ENCODE measurements around the gene INMT. TPM values are rescaled to one million over a fixed set of nuclear protein-coding genes. Genes with fewer than 3 reads are reported as not detected.

Gene INMT
- total and polyA plus RNA-seq, 2 of the 8 experiments (the other 6 are each of a cell fraction or from before 2014, with no cell fraction given): 0.60 to 0.94 TPM

DNA sequence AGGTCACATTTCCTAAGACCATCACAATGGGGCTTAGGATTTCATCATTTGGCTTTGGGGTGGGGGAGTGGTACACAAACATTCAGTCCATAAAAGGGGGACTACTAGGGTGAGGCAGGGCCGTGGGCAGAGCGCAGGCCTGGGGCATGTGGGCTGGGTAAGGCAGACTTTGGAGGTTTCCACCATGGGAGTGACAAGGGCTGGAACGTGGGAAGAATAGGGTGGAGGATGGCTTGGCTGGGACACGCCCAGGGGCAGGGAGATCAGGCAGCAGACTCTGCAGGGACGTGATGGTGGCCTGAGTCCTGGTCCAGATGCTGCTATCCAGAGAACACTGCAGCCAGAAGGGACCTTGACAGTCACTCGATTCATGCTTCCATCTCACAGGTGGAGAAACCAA, 45.0 kb upstream of the INMT start:
- H3K4me1 ChIP-seq (replicated peaks in 1 of 4; ENCODE audit: control insufficient read depth in 3 of 4, insufficient read depth in 4 of 4, low read length in 3 of 4): no peaks in the 10 kb centered on the region; a peak in 1 of 7 replicates
- H3K27me3 ChIP-seq (replicated peaks in 1 of 4; ENCODE audit: control insufficient read depth in 3 of 4, extremely low read depth in 1 of 4, insufficient read depth in 3 of 4, low read length in 3 of 4): no peaks in the 10 kb centered on the region; a peak in 1 of 7 replicates
- no peak overlapping the region for H3K18ac ChIP-seq (ENCODE audit: extremely low read depth, low read length)
- no peak overlapping the region for H2BK15ac ChIP-seq (ENCODE audit: low read length)
- no peak overlapping the region for H3K14ac ChIP-seq (ENCODE audit: insufficient read length)
- no peak overlapping the region for H3K27ac ChIP-seq (ENCODE audit: low read depth, low read length)
- no peaks in the 10 kb centered on the region for H4K20me1 ChIP-seq (replicated peaks in 1 of 2; ENCODE audit: control insufficient read depth in 1 of 2, insufficient read depth in 2 of 2, low read length in 2 of 2)
- H3K9me3 ChIP-seq (ENCODE audit: insufficient read depth in 2 of 2, low read depth in 1 of 2, low read length in 1 of 2): no peaks in the 10 kb centered on the region
- H3K79me2 ChIP-seq (ENCODE audit: control insufficient read depth in 1 of 2, insufficient read depth in 2 of 2, low read length in 2 of 2): no peaks in the 10 kb centered on the region
- H4K8ac ChIP-seq (ENCODE audit: extremely low read depth, insufficient read depth, low read length): no peak overlapping the region
- H3K23ac ChIP-seq (ENCODE audit: insufficient read length): no peak overlapping the region
- no peak overlapping the region for H3K9ac ChIP-seq (replicated peaks in 1 of 4; ENCODE audit: extremely low read depth in 1 of 4, low read depth in 3 of 4, low read length in 3 of 4)
- no peak overlapping the region for H3K4me3 ChIP-seq (ENCODE audit: extremely low read depth in 1 of 4, insufficient read depth in 2 of 4, low read depth in 3 of 4, low read length in 4 of 4)
- CTCF ChIA-PET (ENCODE audit: partially characterized antibody): interaction anchor here (1.0 to 2.4 kb wide), 5 partner anchors 8 to 34 kb away, joined by 3 to 11 read pairs (median 5); partner anchors contain the start of gene CRHR2
- 89% methylated on average over 6 of the region's 6 CpGs; no CpG with 5 or more reads in 1 of the 2 experiments for WGBS, 2 experiments (ENCODE audit: extremely low coverage in 1 of 2, insufficient coverage in 1 of 2, insufficient read length in 1 of 2, insufficient replicate concordance in 2 of 2, low coverage in 1 of 2, low lambda C conversion rate in 2 of 2, missing lambda C conversion rate in 1 of 2)
- no peak overlapping the region for H3K56ac ChIP-seq (replicated peaks; ENCODE audit: insufficient read length, low read depth, low read length)
- H3K4ac ChIP-seq (replicated peaks; ENCODE audit: insufficient read length, low read depth, low read length): no peak overlapping the region
- POLR2A ChIA-PET (ENCODE audit: partially characterized antibody): interaction anchor here (1.1 kb wide), 1 partner anchor 14 kb away, joined by 3 read pairs; no protein-coding TSS in a partner anchor
- H2BK20ac ChIP-seq (ENCODE audit: low read length): no peak overlapping the region
- H2BK12ac ChIP-seq (ENCODE audit: low read depth, low read length): no peak overlapping the region
- H3K79me1 ChIP-seq (ENCODE audit: low read depth, low read length): no peaks in the 10 kb centered on the region
- H3K23me2 ChIP-seq (ENCODE audit: low read depth, low read length): no peaks in the 10 kb centered on the region
- H4K91ac ChIP-seq (replicated peaks; ENCODE audit: insufficient read length, low read length): no peak overlapping the region
- no peak overlapping the region for H4K5ac ChIP-seq (ENCODE audit: insufficient read length, low read depth, low read length)
- no peak overlapping the region for H2AFZ ChIP-seq (ENCODE audit: low read length)
- H2BK120ac ChIP-seq (replicated peaks; ENCODE audit: low read depth, low read length): no peak overlapping the region
- no peak overlapping the region for H2AK5ac ChIP-seq (ENCODE audit: low read depth, low read length)
- no peak overlapping the region for H2BK5ac ChIP-seq (ENCODE audit: low read depth, low read length)
- H3K36me3 ChIP-seq (ENCODE audit: control insufficient read depth in 2 of 4, insufficient read depth in 4 of 4, low read length in 3 of 4): no peaks in the 10 kb centered on the region
- no peak overlapping the region for H3K4me2 ChIP-seq (ENCODE audit: insufficient read depth in 1 of 2, low read depth in 2 of 2, low read length in 2 of 2)
- no peak for DNase-seq (ENCODE audit: low read depth in 1 of 2, low spot score in 2 of 2)
- FAIRE-seq: no peak
- no peak for TF ChIP-seq TAF1 (IDR thresholded peaks at IDR 0.05; ENCODE audit: low read depth, low read length)
- TF ChIP-seq KDM4A (IDR thresholded peaks at IDR 0.05; ENCODE audit: low read depth, low read length, severe bottlenecking): no peak
- no peak for TF ChIP-seq JUN (IDR thresholded peaks at IDR 0.05; ENCODE audit: low read depth, low read length)
- TF ChIP-seq GTF2F1 (IDR thresholded peaks at IDR 0.05; ENCODE audit: borderline replicate concordance, low read depth, low read length): no peak
- TF ChIP-seq ATF2 (IDR thresholded peaks at IDR 0.05; ENCODE audit: low read length): no peak
- TF ChIP-seq SAP30 (IDR thresholded peaks at IDR 0.05; ENCODE audit: insufficient read depth, insufficient replicate concordance, low read length): no peak
- no peak for TF ChIP-seq SP1 (IDR thresholded peaks at IDR 0.05; ENCODE audit: low read depth, low read length)
- no peak for TF ChIP-seq RFX5 (IDR thresholded peaks at IDR 0.05; ENCODE audit: borderline replicate concordance, low read depth, low read length)
- no peak for TF ChIP-seq SIN3A (conservative IDR thresholded peaks at IDR 0.05 in 1 of 2, IDR thresholded peaks at IDR 0.05 in 1 of 2; ENCODE audit: low read depth in 1 of 2, low read length in 2 of 2)
- TF ChIP-seq BACH1 (IDR thresholded peaks at IDR 0.05; ENCODE audit: low read length): no peak
- TF ChIP-seq USF2 (IDR thresholded peaks at IDR 0.05; ENCODE audit: low read length): no peak
